Activated naive CD4-positive, alpha-beta T cell treated with anti-CD3 and anti-CD28 coated beads, Interleukin-2, amount 50 U/mL, for 72 hours (primary cell): Measurements from ENCODE around the gene SCML1. TPM values are rescaled to one million over a fixed set of nuclear protein-coding genes. Genes with fewer than 3 reads are reported as not detected.
"Not testable (repeated sequence)": the region's sequence is repeated elsewhere in the genome, so short reads cannot be mapped to it uniquely, and the experiment has no call there.

Experiments
- ATAC-seq, 2 donors: fragments of 150-1000 bp; cut with Tn5 transposase; 2 replicates each; pipeline ENCODE4 v1.10.0; 2021; ENCODE audit warnings: mild to moderate bottlenecking in 2 of 2, moderate library complexity in 2 of 2
- DNase-seq, 2 donors: peaks; one replicate each; pipeline ENCODE4 v3.0.0; 2021 to 2022; ENCODE audit warnings: low spot score in 2 of 2
- H3K27ac Mint-ChIP-seq, 2 donors: one replicate each; pipeline ENCODE4 v1.8.0; 2022; ENCODE audit warnings: mild to moderate bottlenecking in 2 of 2, mixed read lengths in 2 of 2
- H3K36me3 Mint-ChIP-seq, 2 donors: one replicate each; pipeline ENCODE4 v1.8.0; 2022; ENCODE audit warnings: mixed read lengths in 2 of 2
- H3K9me3 Mint-ChIP-seq, 2 donors: one replicate each; pipeline ENCODE4 v1.8.0; 2022; ENCODE audit warnings: mixed read lengths in 2 of 2
- total RNA-seq, 2 donors: library from RNA; stranded (reverse); gene quantifications; one replicate each; pipeline ENCODE4 v1.2.3, GENCODE V29; 2022

SCML1 gene
- total RNA-seq, 2 donors from 2014 or later: 3.6 to 28.3 TPM

- DNase-seq (no peak), ATAC-seq (peak; percentile 30 to 70)
- Mint-ChIP-seq H3K36me3 (no peaks in the 10 kb centered on the region), H3K27ac (no peak overlapping the region), H3K9me3 (no peaks in the 10 kb centered on the region)
Observed at GRCh38 chrX:17769701-17770269, 32.5 kb downstream of the SCML1 start.

GRCh38 chrX:17773221-17773876, 36.1 kb downstream of the SCML1 start:
- no peaks in the 10 kb centered on the region for H3K36me3 Mint-ChIP-seq
- DNase-seq (no peak), ATAC-seq (peak in 1 of 2 donors; percentile 54)
- H3K9me3 Mint-ChIP-seq: peaks cover 0 to 5% of the 10 kb centered on the region in 2 donors
- H3K27ac Mint-ChIP-seq: no peak overlapping the region

- Mint-ChIP-seq H3K36me3 (no peaks in the 10 kb centered on the region), H3K27ac (no peak overlapping the region), H3K9me3 (peaks cover 0 to 5% of the 10 kb centered on the region in 2 donors)
- no peak for ATAC-seq
- DNase-seq: no peak
Observed at GRCh38 chrX:17774053-17774452, 36.8 kb downstream of the SCML1 start.

GRCh38 chrX:17778997-17779396, 41.7 kb downstream of the SCML1 start:
- H3K36me3 Mint-ChIP-seq: peaks cover 0 to 6% of the 10 kb centered on the region in 2 donors

GRCh38 chrX:17779434-17779833, 42.1 kb downstream of the SCML1 start:
- Mint-ChIP-seq H3K27ac (no peak overlapping the region), H3K36me3 (peaks cover 0 to 6% of the 10 kb centered on the region in 2 donors), H3K9me3 (peaks cover 0 to 10% of the 10 kb centered on the region in 2 donors)
- DNase-seq (no peak), ATAC-seq (no peak)

More at GRCh38 chrX:17778997-17779396, 41.7 kb downstream of the SCML1 start:
- H3K9me3 Mint-ChIP-seq: peaks cover 0 to 10% of the 10 kb centered on the region in 2 donors
- H3K27ac Mint-ChIP-seq: no peak overlapping the region
- ATAC-seq (no peak), DNase-seq (no peak)

GRCh38 chrX:17786554-17787347, 49.5 kb downstream of the SCML1 start:
- ATAC-seq, H3K9me3 Mint-ChIP-seq, H3K36me3 Mint-ChIP-seq, H3K27ac Mint-ChIP-seq, DNase-seq: not testable (repeated sequence)

GRCh38 chrX:17787557-17787956, 50.3 kb downstream of the SCML1 start:
- no peaks in the 10 kb centered on the region for H3K9me3 Mint-ChIP-seq
- DNase-seq (no peak), ATAC-seq (no peak)
- H3K36me3 Mint-ChIP-seq: no peaks in the 10 kb centered on the region
- H3K27ac Mint-ChIP-seq: no peak overlapping the region

- Mint-ChIP-seq H3K9me3 (no peaks in the 10 kb centered on the region), H3K36me3 (no peaks in the 10 kb centered on the region), H3K27ac (no peak overlapping the region)
- ATAC-seq (peak; percentile 58 to 60), DNase-seq (peak in 1 of 2 donors; percentile 31)
Observed at GRCh38 chrX:17788439-17788838, 51.1 kb downstream of the SCML1 start.

GRCh38 chrX:17788956-17789562, 51.8 kb downstream of the SCML1 start:
- H3K9me3 Mint-ChIP-seq: no peaks in the 10 kb centered on the region

GRCh38 chrX:17792826-17793225, 55.5 kb downstream of the SCML1 start:
- no peaks in the 10 kb centered on the region for H3K9me3 Mint-ChIP-seq
- ATAC-seq: no peak
- H3K36me3 Mint-ChIP-seq: no peaks in the 10 kb centered on the region
- no peak overlapping the region for H3K27ac Mint-ChIP-seq
- DNase-seq: no peak

More at GRCh38 chrX:17788956-17789562, 51.8 kb downstream of the SCML1 start:
- DNase-seq (no peak), ATAC-seq (peak in 1 of 2 donors; percentile 29)
- no peaks in the 10 kb centered on the region for H3K36me3 Mint-ChIP-seq
- H3K27ac Mint-ChIP-seq: no peak overlapping the region

- ATAC-seq: no peak
- DNase-seq: no peak
- Mint-ChIP-seq H3K27ac (no peak overlapping the region), H3K36me3 (no peaks in the 10 kb centered on the region), H3K9me3 (no peaks in the 10 kb centered on the region)
Observed at GRCh38 chrX:17798921-17799320, 61.6 kb downstream of the SCML1 start.

- no peaks in the 10 kb centered on the region for H3K9me3 Mint-ChIP-seq
- H3K27ac Mint-ChIP-seq: no peak overlapping the region
- DNase-seq: no peak
- H3K36me3 Mint-ChIP-seq: no peaks in the 10 kb centered on the region
- ATAC-seq: no peak
Observed at GRCh38 chrX:17801431-17801830, 64.1 kb downstream of the SCML1 start.

GRCh38 chrX:17802756-17803155, 65.5 kb downstream of the SCML1 start:
- Mint-ChIP-seq H3K36me3 (no peaks in the 10 kb centered on the region), H3K27ac (no peak overlapping the region), H3K9me3 (no peaks in the 10 kb centered on the region)
- no peak for DNase-seq
- ATAC-seq: no peak

- DNase-seq (no peak), ATAC-seq (no peak)
- Mint-ChIP-seq H3K9me3 (no peaks in the 10 kb centered on the region), H3K36me3 (no peaks in the 10 kb centered on the region), H3K27ac (no peak overlapping the region)
Observed at GRCh38 chrX:17803449-17803848, 66.2 kb downstream of the SCML1 start.
